ENCODE measurements around the gene TBL1X.
"Not testable (repeated sequence)": the region's sequence is repeated elsewhere in the genome, so short reads cannot be mapped to it uniquely, and the experiment has no call there.

TBL1X gene

DNA sequence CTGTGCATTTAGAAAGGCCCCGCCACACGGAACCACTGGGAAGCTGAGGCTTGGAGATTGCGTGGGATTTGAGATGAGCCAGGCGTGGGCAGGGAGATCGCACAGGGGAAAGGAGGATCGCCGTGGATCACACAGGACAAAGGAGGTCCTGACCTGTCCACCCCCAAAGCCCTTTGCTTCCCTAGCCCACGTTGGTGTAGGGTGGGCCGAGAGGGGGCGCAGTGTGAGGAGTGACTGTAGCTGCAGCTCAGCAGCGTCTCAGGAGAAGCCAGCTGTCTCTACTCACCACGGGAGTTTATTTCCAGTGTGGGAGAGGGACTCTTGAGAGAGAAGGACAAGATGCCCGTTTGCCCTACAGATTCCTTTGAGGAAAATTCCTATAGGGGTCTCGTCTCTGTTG lies 62.1 kb downstream of the TBL1X start:
- no peak overlapping the region for H3K4me3 ChIP-seq (ENCODE audit: low read depth, low read length)
- no peak for DNase-seq (ENCODE audit: low read depth)

GRCh38 chrX:9528498-9528897 lies 63.6 kb downstream of the TBL1X start:
- no peak for DNase-seq (ENCODE audit: low read depth)
- no peak overlapping the region for H3K4me3 ChIP-seq (ENCODE audit: low read depth, low read length)

DNA sequence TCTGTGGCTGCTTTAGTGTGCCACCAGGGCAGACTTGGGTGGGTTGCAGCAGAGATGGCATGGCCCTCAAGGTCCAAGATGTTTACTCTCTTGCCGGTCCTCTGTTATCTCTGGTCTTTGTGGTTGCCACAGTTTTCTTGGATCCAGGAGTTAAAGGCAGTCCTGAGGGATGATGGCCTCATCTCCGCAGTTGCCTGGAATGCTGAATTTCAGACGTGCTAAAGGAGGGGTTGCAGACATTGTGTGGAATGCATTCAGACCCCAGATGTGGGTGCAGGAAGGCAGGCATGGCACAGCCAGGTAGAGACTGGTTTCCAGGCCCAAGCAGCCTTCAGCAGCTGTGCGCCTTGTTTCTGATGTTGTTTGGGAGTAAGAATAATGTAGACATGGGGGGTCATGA lies 64.4 kb downstream of the TBL1X start:
- no peak overlapping the region for H3K4me3 ChIP-seq (ENCODE audit: low read depth, low read length)
- no peak for DNase-seq (ENCODE audit: low read depth)

DNA sequence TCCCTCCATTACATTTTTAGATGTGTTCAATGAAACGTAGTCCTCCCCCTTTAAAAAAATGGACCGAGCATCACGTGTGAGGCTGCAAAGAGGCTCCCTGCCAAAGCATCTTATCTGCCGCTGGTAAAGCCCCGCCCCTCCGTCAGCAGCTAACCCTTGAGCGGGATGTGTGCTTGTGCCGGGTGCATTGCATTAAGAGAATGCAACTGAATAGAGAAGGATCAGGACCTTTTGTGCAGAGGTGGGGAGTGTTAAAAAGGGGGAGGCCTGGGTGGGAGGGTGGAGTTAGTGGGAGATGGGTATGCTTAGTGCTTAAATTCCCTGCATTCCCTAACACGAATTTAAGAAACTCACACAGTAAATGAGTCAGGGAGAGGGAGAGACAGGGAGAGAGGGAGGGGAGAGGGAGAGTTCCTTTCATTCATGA lies 66.0 kb downstream of the TBL1X start:
- H3K4me3 ChIP-seq (ENCODE audit: low read depth, low read length): no peak overlapping the region
- peak; percentile 85 for DNase-seq (ENCODE audit: low read depth)

GRCh38 chrX:9532349-9532748 lies 67.5 kb downstream of the TBL1X start:
- no peak overlapping the region for H3K4me3 ChIP-seq (ENCODE audit: low read depth, low read length)
- DNase-seq (ENCODE audit: low read depth): no peak

DNA sequence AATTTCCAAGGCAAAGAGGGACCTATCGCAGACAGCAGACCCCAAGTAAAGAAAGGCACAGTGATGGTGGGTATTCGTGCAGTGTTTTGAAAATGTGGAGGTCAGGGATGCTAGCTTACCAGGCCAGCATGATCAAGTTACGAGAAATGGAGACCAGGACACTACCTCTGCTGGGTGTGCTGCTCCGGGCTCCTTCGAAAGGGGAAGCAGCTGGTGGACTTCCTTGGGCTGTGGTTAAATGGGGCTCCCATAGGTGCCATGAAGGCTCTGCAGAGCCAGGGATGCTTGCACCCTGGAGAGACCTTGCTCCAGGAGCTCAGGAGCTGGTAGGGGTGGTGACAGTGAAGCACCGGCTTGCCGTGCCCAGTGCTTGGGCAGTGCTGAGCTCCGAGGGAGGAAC lies 68.8 kb downstream of the TBL1X start:
- H3K4me3 ChIP-seq (ENCODE audit: low read depth, low read length): no peak overlapping the region
- no peak for DNase-seq (ENCODE audit: low read depth)

DNA sequence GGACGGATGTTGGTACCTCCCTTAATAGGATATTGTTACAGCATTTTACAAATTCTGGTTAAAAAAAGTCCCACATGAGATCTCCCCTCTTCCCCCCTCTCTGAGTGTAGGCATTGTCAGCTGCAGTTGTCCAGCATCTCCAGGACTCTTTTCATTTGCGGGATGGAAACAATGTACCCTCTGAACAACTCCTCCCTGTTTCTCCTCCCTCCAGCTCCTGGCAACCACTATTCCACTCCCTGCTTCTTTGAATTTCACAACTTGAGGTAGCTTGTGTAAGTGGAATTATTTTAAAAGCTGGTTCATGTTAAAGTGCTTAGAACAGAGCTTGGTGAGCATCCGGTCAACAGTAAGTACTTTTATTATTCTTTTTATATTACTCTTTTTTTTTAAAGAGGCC lies 69.8 kb downstream of the TBL1X start:
- DNase-seq (ENCODE audit: low read depth): no peak
- no peak overlapping the region for H3K4me3 ChIP-seq (ENCODE audit: low read depth, low read length)

DNA sequence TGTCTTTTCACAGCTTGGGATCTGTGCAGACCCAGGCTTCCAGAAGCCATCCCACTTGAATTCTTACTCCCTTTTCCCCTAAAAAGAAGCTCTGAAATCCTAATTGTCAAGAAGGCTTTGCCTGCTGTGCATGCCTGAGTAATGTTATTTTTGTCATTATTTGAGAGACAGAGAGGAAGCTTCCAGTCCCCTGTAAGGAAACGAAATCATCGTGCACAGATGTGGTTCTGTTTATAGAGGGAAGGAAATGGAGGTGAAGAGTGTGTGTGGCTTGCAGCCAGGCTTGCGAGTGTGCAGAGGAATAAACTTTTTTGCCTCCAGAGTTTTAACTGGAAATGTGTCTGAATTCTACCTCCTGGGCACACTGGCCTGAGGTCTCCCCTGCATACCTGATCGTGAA lies 70.2 kb downstream of the TBL1X start:
- DNase-seq (ENCODE audit: low read depth): no peak
- H3K4me3 ChIP-seq (ENCODE audit: low read depth, low read length): no peak overlapping the region

DNA sequence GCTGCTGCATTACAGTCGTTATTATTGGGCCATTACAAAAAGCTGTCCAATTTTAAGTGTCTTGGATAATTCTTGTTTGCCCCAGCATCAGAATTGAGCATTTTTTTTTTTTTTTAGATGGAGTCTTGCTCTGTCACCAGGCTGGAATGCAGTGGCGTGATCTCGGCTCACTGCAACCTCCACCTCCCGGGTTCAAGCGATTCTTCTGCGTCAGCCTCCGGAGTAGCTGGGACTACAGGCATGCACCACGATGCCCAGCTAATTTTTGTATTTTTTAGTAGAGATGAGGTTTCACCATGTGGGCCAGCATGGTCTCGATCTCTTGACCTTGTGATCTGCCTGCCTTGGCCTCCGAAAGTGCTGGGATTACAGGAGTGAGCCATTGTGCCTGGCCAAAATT lies 71.3 kb downstream of the TBL1X start:
- H3K4me3 ChIP-seq (ENCODE audit: low read depth, low read length); DNase-seq (ENCODE audit: low read depth): not testable (repeated sequence)

DNA sequence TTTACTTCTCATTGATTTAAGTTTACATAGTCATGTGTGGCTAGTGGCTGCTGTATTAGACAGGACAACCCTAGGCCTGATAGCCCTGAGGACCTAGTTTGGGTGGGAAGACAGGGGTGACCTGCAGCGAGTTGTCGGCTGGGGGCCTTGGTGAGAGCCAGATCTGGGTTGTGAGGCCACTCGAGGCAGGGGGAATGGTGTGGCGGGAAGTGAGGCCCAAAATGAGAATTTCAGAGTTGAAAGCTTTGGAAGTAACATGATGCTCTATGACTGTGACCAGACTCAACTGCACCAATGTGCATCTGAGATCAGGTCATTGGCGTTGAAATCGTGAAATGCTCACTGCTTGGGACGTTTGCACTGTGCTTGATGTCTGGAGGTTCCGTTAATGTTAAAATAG lies 72.9 kb downstream of the TBL1X start:
- DNase-seq (ENCODE audit: low read depth): no peak
- no peak overlapping the region for H3K4me3 ChIP-seq (ENCODE audit: low read depth, low read length)

DNA sequence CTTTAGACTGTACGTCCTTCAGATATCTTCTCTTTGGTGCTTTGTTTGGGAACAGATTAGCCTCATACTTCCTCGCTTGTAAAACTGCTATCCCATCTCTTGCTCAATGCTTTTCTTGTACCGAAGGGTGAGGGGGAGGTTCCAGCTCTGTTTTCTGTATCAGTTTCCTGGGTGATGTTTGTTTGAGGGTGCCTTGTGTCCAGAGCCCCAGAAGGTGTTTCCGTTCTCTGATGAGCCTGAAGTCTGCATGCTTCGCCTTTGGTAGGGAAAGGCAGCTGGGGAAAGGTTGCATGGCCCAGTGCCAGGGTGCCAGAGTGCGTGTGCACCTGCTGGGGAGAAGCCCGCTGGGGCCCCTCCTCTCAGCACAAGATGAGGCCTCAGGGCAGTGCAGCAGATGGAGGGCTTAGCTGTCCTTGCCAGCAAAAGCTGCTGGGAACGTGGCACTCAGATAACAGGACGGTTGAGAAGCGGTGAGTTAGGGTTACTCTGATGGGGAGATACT lies 73.7 kb downstream of the TBL1X start:
- DNase-seq (ENCODE audit: low read depth): no peak
- no peak overlapping the region for H3K4me3 ChIP-seq (ENCODE audit: low read depth, low read length)

DNA sequence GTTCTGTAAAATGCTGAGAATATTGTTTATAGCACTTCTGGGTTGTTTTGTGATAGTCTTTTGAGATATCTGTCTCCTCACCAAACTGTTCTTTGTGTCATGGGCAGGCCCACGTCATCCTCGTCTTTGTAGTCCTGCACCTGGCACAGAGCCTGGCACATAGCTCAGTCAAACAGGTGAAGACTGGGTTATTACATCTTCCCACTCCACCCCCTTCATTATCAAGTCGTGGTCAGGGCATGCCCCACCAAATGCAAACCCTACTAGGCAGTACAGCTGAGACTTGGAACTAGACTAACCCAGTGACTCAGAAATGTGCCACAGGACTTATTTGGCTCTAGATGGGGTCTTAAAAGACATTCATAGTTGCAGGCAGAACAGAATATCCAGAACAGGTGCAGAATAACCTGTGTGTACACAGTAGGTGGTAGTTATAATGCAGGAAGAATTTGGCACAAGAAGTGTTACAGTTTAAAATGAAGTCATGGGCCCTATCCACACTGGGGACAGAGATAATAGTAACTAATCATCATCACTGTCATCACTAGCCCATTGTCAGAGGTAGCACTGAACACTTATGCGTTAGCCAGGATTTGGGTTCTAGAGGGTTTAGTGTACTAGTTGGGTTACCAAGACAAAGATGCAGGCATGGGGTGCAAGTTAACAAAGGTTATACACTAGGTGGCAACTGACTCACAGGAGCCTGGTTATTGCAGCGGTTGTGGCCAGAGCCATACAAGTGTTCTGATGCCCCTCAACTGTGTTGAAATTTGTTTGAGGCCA lies 74.9 kb downstream of the TBL1X start:
- DNase-seq (ENCODE audit: low read depth): no peak
- H3K4me3 ChIP-seq (ENCODE audit: low read depth, low read length): no peak overlapping the region

GRCh38 chrX:9542106-9542760 lies 77.4 kb downstream of the TBL1X start:
- H3K4me3 ChIP-seq (ENCODE audit: low read depth, low read length): no peak overlapping the region

GRCh38 chrX:9542761-9543111 lies 77.9 kb downstream of the TBL1X start:
- DNase-seq (ENCODE audit: low read depth): no peak
- H3K4me3 ChIP-seq (ENCODE audit: low read depth, low read length): no peak overlapping the region

More at GRCh38 chrX:9542106-9542760, 77.4 kb downstream of the TBL1X start:
- no peak for DNase-seq (ENCODE audit: low read depth)

GRCh38 chrX:9555354-9555753 lies 90.5 kb downstream of the TBL1X start:
- no peak for DNase-seq (ENCODE audit: low read depth)
- H3K4me3 ChIP-seq (ENCODE audit: low read depth, low read length): no peak overlapping the region

DNA sequence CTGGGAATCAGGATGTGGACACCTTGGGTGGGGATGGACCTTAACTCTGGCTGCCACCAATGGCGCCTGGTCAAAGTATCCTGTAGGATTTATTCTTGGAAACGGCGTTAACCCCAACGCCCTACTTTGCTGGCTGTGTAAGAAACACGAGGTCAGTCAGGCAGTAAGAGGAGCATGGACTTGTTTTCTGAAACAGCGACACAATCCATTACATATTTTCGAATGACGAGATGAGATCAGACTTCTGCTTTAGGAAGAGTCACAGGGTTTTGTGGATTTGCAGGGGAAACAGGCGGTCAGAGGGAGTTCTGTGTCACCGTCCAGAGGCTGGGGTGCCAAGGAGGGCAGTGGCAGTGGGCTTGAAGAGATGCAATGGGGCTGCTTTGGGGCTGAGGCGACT lies 92.2 kb downstream of the TBL1X start:
- no peak overlapping the region for H3K4me3 ChIP-seq (ENCODE audit: low read depth, low read length)
- DNase-seq (ENCODE audit: low read depth): no peak

DNA sequence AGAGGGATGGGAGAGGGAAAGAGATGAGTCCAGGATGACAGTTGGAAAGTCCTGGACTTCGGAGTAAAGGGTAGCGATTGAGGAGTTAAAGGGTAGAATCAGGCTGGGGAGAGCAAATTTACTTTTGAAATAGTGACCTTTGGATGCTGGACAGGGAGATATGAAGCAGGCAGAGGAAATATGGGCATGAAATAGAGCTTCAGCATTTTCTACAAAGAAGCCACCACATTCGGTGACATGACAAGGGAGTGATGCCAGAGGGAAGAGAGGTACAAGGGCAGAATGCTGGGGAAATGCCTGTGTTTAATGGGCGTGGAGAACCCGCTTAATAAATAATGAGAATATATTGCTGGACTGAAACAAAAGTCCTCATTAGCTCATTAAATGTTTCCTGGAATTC lies 92.7 kb downstream of the TBL1X start:
- no peak for DNase-seq (ENCODE audit: low read depth)
- H3K4me3 ChIP-seq (ENCODE audit: low read depth, low read length): no peak overlapping the region

GRCh38 chrX:9558615-9559014 lies 93.8 kb downstream of the TBL1X start:
- H3K4me3 ChIP-seq (ENCODE audit: low read depth, low read length): no peak overlapping the region
- DNase-seq (ENCODE audit: low read depth): no peak

DNA sequence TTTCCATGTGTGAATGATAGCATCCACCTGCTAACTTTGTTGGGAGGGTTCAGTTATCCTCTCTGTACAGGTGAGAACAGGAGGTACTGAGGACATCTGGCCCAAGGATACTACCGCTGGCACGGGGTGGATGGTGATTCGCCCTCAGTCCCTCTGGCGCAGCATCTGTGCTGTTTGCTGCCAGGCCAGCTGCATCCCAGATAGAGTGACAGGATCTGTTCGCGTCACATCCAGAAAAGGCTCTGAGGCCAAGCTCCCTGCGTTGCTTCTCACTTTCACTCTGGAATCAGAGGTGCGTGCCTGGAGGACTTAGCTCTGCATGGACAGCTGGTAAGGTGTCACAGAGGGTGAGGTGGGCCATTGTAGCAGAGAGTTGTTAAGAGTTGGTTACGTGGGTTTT lies 95.4 kb downstream of the TBL1X start:
- DNase-seq (ENCODE audit: low read depth): no peak
- H3K4me3 ChIP-seq (ENCODE audit: low read depth, low read length): no peak overlapping the region

DNA sequence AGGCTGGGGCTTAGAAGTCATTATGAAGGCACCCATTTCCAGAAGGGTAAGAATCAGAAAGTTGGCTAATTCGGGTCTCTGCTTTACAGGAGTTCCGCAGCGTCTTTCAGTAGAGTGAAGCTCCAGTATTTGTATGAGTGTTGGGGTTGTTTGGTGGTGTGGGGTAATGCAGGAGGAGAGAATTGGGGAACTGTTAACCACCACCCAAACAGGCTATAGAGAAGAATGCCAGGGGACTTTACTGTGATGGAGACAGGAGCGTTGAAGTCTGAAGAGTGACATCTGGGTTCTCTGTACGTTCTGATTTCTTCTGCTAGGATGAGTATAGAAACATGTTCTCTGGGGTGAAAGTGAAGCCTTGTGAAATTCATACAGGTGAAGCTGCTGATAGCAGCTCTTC lies 96.3 kb downstream of the TBL1X start:
- H3K4me3 ChIP-seq (ENCODE audit: low read depth, low read length): no peak overlapping the region
- no peak for DNase-seq (ENCODE audit: low read depth)

DNA sequence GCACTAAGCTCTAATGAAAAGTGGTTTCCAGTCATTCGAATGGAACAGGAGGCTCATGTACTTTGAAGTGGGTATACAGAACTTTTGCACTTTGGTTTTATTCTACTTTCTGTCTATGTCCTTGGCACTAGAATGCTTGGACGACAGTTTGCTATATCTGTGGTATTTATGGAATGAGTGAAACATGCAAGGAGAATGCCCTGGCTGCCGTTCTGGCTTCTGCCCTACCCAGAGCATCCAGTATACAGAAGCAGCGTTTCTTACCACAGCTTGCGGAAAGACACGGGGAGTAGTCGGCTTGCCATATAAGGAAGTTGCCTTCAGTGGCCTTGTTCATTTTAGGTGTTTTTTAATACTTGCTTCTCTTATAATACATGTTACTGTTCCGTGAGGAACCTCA lies 98.0 kb downstream of the TBL1X start:
- peak; percentile 74 for DNase-seq (ENCODE audit: low read depth)
- no peak overlapping the region for H3K4me3 ChIP-seq (ENCODE audit: low read depth, low read length)

Data from skeletal muscle cell (primary cell).